NK-92 (cell line): ENCODE measurements around the gene FRMD3.
"Not testable (repeated sequence)": the region's sequence is repeated elsewhere in the genome, so short reads cannot be mapped to it uniquely, and the experiment has no call there.

Experiments used
- DNase-seq: peaks from one replicate; lab custom pipeline; 2025; ENCODE audit not compliant: unreplicated experiment; lab: John Stamatoyannopoulos, UW

FRMD3 gene

GRCh38 chr9:83523684-83524083 is 14.5 kb downstream of the FRMD3 start:
- no peak for DNase-seq

- DNase-seq, result no peak
Measured at GRCh38 chr9:83521411-83521810, 16.8 kb downstream of the FRMD3 start.

- DNase-seq, result no peak
Measured at GRCh38 chr9:83521011-83521410, 17.2 kb downstream of the FRMD3 start.

- no peak for DNase-seq
Measured at GRCh38 chr9:83520292-83520691, 17.9 kb downstream of the FRMD3 start.

GRCh38 chr9:83517980-83518379 is 20.2 kb downstream of the FRMD3 start:
- DNase-seq, result not testable (repeated sequence)

- DNase-seq, result no peak
Measured at GRCh38 chr9:83514767-83515166, 23.4 kb downstream of the FRMD3 start.

GRCh38 chr9:83512621-83513020 is 25.6 kb downstream of the FRMD3 start:
- DNase-seq, result no peak

- no peak for DNase-seq
Measured at GRCh38 chr9:83511051-83511450, 27.1 kb downstream of the FRMD3 start.

- DNase-seq, result no peak
Measured at GRCh38 chr9:83509402-83509801, 28.8 kb downstream of the FRMD3 start.

GRCh38 chr9:83508067-83508466 is 30.1 kb downstream of the FRMD3 start:
- DNase-seq, result no peak

GRCh38 chr9:83505282-83505681 is 32.9 kb downstream of the FRMD3 start:
- no peak for DNase-seq

GRCh38 chr9:83503866-83504265 is 34.3 kb downstream of the FRMD3 start:
- no peak for DNase-seq

GRCh38 chr9:83501565-83501964 is 36.6 kb downstream of the FRMD3 start:
- no peak for DNase-seq

GRCh38 chr9:83497441-83497840 is 40.8 kb downstream of the FRMD3 start:
- no peak for DNase-seq

GRCh38 chr9:83491995-83492394 is 46.2 kb downstream of the FRMD3 start:
- no peak for DNase-seq

GRCh38 chr9:83491413-83491812 is 46.8 kb downstream of the FRMD3 start:
- no peak for DNase-seq

- DNase-seq, result no peak
Measured at GRCh38 chr9:83489961-83490360, 48.2 kb downstream of the FRMD3 start.

GRCh38 chr9:83484990-83485389 is 53.2 kb downstream of the FRMD3 start:
- no peak for DNase-seq

GRCh38 chr9:83483223-83483622 is 55.0 kb downstream of the FRMD3 start:
- no peak for DNase-seq

- DNase-seq, result no peak
Measured at GRCh38 chr9:83479765-83480164, 58.4 kb downstream of the FRMD3 start.

- DNase-seq, result no peak
Measured at GRCh38 chr9:83477571-83477970, 60.6 kb downstream of the FRMD3 start.

GRCh38 chr9:83477120-83477519 is 61.1 kb downstream of the FRMD3 start:
- DNase-seq, result no peak

- DNase-seq, result no peak
Measured at GRCh38 chr9:83476513-83476912, 61.7 kb downstream of the FRMD3 start.

GRCh38 chr9:83475741-83476140 is 62.5 kb downstream of the FRMD3 start:
- DNase-seq, result no peak
